HepG2 (cell line): Measurements from ENCODE around the gene GGT7. TPM values are rescaled to one million over a fixed set of nuclear protein-coding genes. Genes with fewer than 3 reads are reported as not detected.
A peak's percentile ranks its signal among the peaks of the same experiment; 100 is the strongest.

Source experiments
- ADNP ChIP-seq: sonication (generic); formaldehyde crosslinking; IDR thresholded peaks from 2 replicates; pipeline ENCODE4 v1.4.0; 2020; ENCODE audit warnings: missing genetic modification reagents
- ATF7-NPFF ChIP-seq: sonication (generic); formaldehyde crosslinking; IDR thresholded peaks from 2 replicates; pipeline ENCODE4 v1.8.1; 2023; ENCODE audit warnings: mild to moderate bottlenecking, low read depth, missing genetic modification reagents, moderate library complexity
- CEBPG ChIP-seq: IDR thresholded peaks from 2 replicates; pipeline ENCODE4 v1.6.1; 2016
- CHD2 ChIP-seq: IDR thresholded peaks from 2 replicates; pipeline ENCODE4 v1.6.1; 2011; ENCODE audit warnings: low read depth, low read length, improper control_type of control experiment
- ELF1 ChIP-seq: sonication (generic); formaldehyde crosslinking; IDR thresholded peaks from 2 replicates; pipeline ENCODE4 v1.4.0; 2020; ENCODE audit warnings: missing genetic modification reagents
- ESRRA ChIP-seq: sonication (generic); formaldehyde crosslinking; IDR thresholded peaks from 2 replicates; pipeline ENCODE4 v1.5.1; 2020; ENCODE audit warnings: mild to moderate bottlenecking, low read depth, missing genetic modification reagents
- HOXA9 ChIP-seq: sonication (generic); formaldehyde crosslinking; IDR thresholded peaks from 2 replicates; pipeline ENCODE4 v1.8.1; 2022; ENCODE audit warnings: missing genetic modification reagents, mild to moderate bottlenecking, moderate library complexity, borderline replicate concordance
- KDM3A ChIP-seq: IDR thresholded peaks from 2 replicates; pipeline ENCODE4 v1.6.1; 2018; ENCODE audit warnings: low read depth, missing compliant biosample characterization
- ONECUT2 ChIP-seq: sonication (generic); formaldehyde crosslinking; IDR thresholded peaks from 2 replicates; pipeline ENCODE4 v1.4.0; 2020; ENCODE audit warnings: missing genetic modification reagents
- RARA ChIP-seq: IDR thresholded peaks from 2 replicates; pipeline ENCODE4 v1.6.1; 2016; ENCODE audit warnings: missing genetic modification reagents, missing compliant biosample characterization
- SALL2 ChIP-seq: sonication (generic); formaldehyde crosslinking; IDR thresholded peaks from 2 replicates; pipeline ENCODE4 v1.8.1; 2023; ENCODE audit warnings: mild to moderate bottlenecking, missing genetic modification reagents, inconsistent platforms
- SMYD3 ChIP-seq: sonication (generic); formaldehyde crosslinking; IDR thresholded peaks from 2 replicates; pipeline ENCODE4 v1.8.1; 2023; ENCODE audit warnings: mild to moderate bottlenecking, missing genetic modification reagents
- ZNF136 ChIP-seq: sonication (generic); formaldehyde crosslinking; IDR thresholded peaks from 2 replicates; pipeline ENCODE4 v1.8.1; 2022; ENCODE audit warnings: low read depth, mild to moderate bottlenecking, moderate library complexity, missing genetic modification reagents
- ZNF20 ChIP-seq: sonication (generic); formaldehyde crosslinking; IDR thresholded peaks from 2 replicates; pipeline ENCODE4 v1.4.0; 2020; ENCODE audit warnings: mild to moderate bottlenecking, moderate library complexity, missing genetic modification reagents
- ZNF34 ChIP-seq: sonication (generic); formaldehyde crosslinking; IDR thresholded peaks from 2 replicates; pipeline ENCODE4 v1.4.0; 2020; ENCODE audit warnings: mild to moderate bottlenecking, missing genetic modification reagents, borderline replicate concordance
- ZNF781 ChIP-seq: sonication (generic); formaldehyde crosslinking; IDR thresholded peaks from 2 replicates; pipeline ENCODE4 v1.5.1; 2020; ENCODE audit warnings: borderline replicate concordance, mild to moderate bottlenecking, missing genetic modification reagents; ENCODE audit errors: not compliant biosample characterization
- ZSCAN30 ChIP-seq: sonication (generic); formaldehyde crosslinking; IDR thresholded peaks from 2 replicates; pipeline ENCODE4 v1.5.0; 2020; ENCODE audit warnings: mild to moderate bottlenecking, missing genetic modification reagents
- polyA plus RNA-seq, 8 experiments: library from polyadenylated mRNA; depleted of rRNA in 3 of 8; stranded (reverse) in 7 of 8; unstranded in 1 of 8; fragments of >200 nt; fragmentation: Illumina TruSeq in 4 of 8; extraction: Trizol in 4 of 8; gene quantifications; 2 replicates each; pipeline versions ENCODE4 v1.2.1 to v1.2.3, GENCODE V29; 2011 to 2016; ENCODE audit warnings: low read depth in 4 of 8, missing spikeins in 1 of 8, mixed read lengths in 1 of 8; ENCODE audit not compliant: insufficient read depth in 1 of 8
- total RNA-seq, 5 experiments: library from RNA; depleted of rRNA; stranded (reverse); fragments of >200 nt; fragmentation: Illumina TruSeq; extraction: Trizol; gene quantifications; 2 replicates each; pipeline ENCODE4 v1.2.3, GENCODE V29; 2016; ENCODE audit warnings: low read depth in 1 of 5
- TF ChIP-seq, protein P1 (sequence below): sonication (generic); formaldehyde crosslinking; IDR thresholded peaks from 2 replicates; pipeline ENCODE4 v1.4.0; 2020; ENCODE audit warnings: missing genetic modification reagents, borderline replicate concordance
- TF ChIP-seq, protein P2 (sequence below): sonication (generic); formaldehyde crosslinking; IDR thresholded peaks from 2 replicates; pipeline ENCODE4 v1.5.0; 2020; ENCODE audit warnings: missing genetic modification reagents, mild to moderate bottlenecking, borderline replicate concordance
- TF ChIP-seq, protein P3 (sequence below): sonication (generic); formaldehyde crosslinking; IDR thresholded peaks from 2 replicates; pipeline ENCODE4 v1.4.0; 2020; ENCODE audit warnings: missing genetic modification reagents
- TF ChIP-seq, protein P4 (sequence below): IDR thresholded peaks from 2 replicates; pipeline ENCODE4 v1.6.1; 2018; ENCODE audit warnings: missing genetic modification reagents, mild to moderate bottlenecking, missing compliant biosample characterization

The GGT7 gene
- total and polyA plus RNA-seq, 2 of the 13 experiments (the other 11 are each of a cell fraction or from before 2014, with no cell fraction given), result 6.6 to 23.0 TPM

DNA sequence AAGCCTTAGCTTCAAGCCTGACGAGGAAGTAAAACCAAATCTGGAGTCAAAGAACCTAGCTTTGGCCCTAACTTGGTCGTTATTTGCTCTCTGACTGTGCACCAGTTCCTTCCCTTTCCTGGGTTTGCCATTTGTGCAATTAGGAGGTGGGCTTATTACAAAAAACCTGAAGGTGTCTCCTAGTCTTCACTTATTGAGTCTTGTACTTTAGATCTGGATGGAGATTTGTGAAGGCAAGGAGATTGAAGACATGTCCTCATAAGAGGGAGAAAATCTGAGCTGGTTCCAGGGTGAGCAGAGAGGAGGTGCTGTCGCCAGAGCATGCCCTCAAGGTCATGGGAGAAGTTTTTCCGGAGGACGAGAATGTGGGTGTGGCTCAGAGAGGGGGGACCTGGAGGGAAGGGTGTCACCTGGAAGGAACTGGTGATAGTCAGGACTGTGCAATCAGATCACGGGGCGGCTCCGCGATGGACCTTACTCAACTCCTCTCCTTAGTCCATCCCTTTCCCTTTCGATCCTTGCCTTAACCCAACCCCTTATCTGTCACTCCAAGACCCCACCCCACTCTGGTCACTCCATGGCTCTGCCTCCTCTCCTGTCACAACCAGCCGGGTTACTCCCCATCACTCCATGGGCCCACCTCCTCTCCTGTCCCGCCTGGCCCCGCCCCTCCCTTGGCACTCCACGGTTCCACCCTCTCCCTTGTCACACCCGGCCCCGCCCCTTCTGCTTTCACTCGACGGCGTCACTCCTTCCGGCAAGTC lies 3.2 kb upstream of the GGT7 start (continued):
- TF ChIP-seq, protein P1, sequence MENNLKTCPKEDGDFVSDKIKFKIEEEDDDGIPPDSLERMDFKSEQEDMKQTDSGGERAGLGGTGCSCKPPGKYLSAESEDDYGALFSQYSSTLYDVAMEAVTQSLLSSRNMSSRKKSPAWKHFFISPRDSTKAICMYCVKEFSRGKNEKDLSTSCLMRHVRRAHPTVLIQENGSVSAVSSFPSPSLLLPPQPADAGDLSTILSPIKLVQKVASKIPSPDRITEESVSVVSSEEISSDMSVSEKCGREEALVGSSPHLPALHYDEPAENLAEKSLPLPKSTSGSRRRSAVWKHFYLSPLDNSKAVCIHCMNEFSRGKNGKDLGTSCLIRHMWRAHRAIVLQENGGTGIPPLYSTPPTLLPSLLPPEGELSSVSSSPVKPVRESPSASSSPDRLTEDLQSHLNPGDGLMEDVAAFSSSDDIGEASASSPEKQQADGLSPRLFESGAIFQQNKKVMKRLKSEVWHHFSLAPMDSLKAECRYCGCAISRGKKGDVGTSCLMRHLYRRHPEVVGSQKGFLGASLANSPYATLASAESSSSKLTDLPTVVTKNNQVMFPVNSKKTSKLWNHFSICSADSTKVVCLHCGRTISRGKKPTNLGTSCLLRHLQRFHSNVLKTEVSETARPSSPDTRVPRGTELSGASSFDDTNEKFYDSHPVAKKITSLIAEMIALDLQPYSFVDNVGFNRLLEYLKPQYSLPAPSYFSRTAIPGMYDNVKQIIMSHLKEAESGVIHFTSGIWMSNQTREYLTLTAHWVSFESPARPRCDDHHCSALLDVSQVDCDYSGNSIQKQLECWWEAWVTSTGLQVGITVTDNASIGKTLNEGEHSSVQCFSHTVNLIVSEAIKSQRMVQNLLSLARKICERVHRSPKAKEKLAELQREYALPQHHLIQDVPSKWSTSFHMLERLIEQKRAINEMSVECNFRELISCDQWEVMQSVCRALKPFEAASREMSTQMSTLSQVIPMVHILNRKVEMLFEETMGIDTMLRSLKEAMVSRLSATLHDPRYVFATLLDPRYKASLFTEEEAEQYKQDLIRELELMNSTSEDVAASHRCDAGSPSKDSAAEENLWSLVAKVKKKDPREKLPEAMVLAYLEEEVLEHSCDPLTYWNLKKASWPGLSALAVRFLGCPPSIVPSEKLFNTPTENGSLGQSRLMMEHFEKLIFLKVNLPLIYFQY, result no peak; the same call in 1 of the 2 replicates
- TF ChIP-seq ZNF781 (CRISPR knock-in tag) (no peak), CHD2 (no peak), KDM3A (CRISPR knock-in tag) (no peak), ATF7-NPFF (CRISPR knock-in tag) (no peak), SMYD3 (CRISPR knock-in tag) (0 out of 2 replicates have a peak, but pooled peaks have one; percentile 0), ZNF34 (no peak), RARA (CRISPR knock-in tag) (peak; percentile 50; the same call in 1 of the 2 replicates), ONECUT2 (CRISPR knock-in tag) (no peak), HOXA9 (CRISPR knock-in tag) (no peak), SALL2 (CRISPR knock-in tag) (no peak; the same call in 1 of the 2 replicates), CEBPG (peak; percentile 79), ESRRA (peak; percentile 89), ZNF20 (no peak), ELF1 (CRISPR knock-in tag) (0 out of 2 replicates have a peak, but pooled peaks have one; percentile 46), ADNP (CRISPR knock-in tag) (no peak), ZSCAN30 (CRISPR knock-in tag) (0 out of 2 replicates have a peak, but pooled peaks have one; percentile 2), ZNF136 (no peak)
- TF ChIP-seq, protein P2, sequence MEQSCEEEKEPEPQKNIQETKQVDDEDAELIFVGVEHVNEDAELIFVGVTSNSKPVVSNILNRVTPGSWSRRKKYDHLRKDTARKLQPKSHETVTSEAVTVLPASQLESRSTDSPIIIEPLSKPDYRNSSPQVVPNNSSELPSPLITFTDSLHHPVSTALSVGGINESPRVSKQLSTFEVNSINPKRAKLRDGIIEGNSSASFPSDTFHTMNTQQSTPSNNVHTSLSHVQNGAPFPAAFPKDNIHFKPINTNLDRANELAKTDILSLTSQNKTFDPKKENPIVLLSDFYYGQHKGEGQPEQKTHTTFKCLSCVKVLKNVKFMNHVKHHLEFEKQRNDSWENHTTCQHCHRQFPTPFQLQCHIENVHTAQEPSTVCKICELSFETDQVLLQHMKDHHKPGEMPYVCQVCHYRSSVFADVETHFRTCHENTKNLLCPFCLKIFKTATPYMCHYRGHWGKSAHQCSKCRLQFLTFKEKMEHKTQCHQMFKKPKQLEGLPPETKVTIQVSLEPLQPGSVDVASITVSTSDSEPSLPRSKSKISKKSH (CRISPR knock-in tag), result peak; percentile 7; the same call in 1 of the 2 replicates
- TF ChIP-seq, protein P3, sequence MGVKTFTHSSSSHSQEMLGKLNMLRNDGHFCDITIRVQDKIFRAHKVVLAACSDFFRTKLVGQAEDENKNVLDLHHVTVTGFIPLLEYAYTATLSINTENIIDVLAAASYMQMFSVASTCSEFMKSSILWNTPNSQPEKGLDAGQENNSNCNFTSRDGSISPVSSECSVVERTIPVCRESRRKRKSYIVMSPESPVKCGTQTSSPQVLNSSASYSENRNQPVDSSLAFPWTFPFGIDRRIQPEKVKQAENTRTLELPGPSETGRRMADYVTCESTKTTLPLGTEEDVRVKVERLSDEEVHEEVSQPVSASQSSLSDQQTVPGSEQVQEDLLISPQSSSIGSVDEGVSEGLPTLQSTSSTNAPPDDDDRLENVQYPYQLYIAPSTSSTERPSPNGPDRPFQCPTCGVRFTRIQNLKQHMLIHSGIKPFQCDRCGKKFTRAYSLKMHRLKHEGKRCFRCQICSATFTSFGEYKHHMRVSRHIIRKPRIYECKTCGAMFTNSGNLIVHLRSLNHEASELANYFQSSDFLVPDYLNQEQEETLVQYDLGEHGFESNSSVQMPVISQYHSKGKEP (CRISPR knock-in tag), result no peak
- TF ChIP-seq, protein P4, sequence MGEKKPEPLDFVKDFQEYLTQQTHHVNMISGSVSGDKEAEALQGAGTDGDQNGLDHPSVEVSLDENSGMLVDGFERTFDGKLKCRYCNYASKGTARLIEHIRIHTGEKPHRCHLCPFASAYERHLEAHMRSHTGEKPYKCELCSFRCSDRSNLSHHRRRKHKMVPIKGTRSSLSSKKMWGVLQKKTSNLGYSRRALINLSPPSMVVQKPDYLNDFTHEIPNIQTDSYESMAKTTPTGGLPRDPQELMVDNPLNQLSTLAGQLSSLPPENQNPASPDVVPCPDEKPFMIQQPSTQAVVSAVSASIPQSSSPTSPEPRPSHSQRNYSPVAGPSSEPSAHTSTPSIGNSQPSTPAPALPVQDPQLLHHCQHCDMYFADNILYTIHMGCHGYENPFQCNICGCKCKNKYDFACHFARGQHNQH (CRISPR knock-in tag), result peak; percentile 68; the same call in 1 of the 2 replicates
